Fibroblast of skin of abdomen (primary cell): ENCODE data around the gene LRRTM4.
"Not testable (repeated sequence)": the region's sequence is repeated elsewhere in the genome, so short reads cannot be mapped to it uniquely, and the experiment has no call there.

ENCODE experiments used
- DNase-seq: peaks from one replicate; pipeline ENCODE4 v3.0.0-alpha.2; 2013

The LRRTM4 gene

DNA sequence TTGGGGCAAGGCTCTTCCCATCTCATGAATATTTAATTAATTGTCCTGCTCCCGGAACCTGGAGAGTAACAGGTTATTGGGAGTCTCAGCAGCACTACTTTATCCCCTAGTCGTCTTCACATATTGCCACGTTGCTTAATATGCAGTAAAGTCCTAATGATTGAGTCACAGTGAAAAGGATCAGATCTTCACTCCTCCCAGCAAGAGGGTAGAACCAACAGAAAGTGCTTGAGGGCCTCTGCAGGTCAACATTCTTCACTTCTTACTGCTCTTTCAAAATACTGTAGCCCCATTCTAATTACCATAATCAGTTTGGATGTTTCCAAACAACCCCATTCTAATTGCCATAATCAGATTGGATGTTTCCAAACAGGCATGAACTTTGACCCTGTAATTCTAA lies 801.0 kb downstream of the LRRTM4 start:
- DNase-seq = no peak

DNA sequence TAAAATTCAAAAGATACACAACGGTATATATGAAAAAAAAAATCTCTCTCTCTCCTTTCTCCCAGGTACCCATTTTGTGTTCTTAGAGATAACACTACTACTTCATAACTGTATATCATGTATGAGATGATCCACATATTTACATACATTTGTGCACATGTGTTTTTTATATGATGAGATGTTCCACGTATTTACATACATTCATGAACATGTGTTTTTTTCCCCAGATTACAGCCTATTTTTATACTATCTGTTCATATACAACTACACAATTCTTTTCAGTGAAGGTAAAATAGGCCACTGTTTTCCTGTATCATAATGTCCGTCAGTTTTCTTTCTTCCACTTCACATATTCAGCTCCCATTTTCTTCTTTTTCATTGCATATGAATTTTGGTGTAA lies 808.9 kb downstream of the LRRTM4 start:
- no peak for DNase-seq

DNA sequence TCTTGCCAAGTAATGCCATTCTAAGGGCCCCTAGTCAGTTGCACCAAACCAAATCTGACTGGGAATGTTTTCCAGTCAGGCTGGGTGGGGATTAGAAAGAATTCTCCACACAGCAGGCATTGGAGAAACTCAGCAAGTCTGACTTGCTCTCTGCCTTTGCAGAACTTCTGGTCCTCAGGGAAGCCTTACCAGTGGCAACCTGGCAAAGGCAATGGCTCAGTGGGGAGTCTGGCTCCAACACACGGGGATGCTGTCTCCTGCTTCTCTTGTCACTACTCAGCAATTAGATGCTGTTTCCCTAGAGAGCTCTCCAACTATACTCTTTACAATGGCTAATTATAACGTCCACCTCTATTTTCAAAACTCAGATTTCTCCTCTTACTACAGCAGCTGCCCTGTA lies 810.7 kb downstream of the LRRTM4 start:
- no peak for DNase-seq

DNA sequence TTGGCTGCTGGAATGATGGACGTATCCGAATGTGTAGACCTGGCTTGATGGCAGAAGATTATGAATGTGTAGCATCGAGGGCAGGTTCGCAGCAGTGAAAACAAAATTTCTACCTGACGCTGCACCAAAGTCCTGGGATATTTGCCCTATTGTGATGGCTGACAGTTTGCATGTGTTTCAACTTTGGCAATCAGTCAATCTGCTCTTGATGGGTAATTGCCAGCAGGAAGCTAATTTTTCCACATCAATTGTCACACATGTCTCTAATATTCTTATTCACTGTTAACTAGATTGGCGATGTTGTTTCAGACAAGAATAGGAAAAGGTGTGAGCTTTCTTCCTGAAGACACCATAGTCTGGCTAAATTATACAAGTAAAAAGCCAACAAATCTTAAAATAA lies 821.3 kb downstream of the LRRTM4 start:
- no peak for DNase-seq

DNA sequence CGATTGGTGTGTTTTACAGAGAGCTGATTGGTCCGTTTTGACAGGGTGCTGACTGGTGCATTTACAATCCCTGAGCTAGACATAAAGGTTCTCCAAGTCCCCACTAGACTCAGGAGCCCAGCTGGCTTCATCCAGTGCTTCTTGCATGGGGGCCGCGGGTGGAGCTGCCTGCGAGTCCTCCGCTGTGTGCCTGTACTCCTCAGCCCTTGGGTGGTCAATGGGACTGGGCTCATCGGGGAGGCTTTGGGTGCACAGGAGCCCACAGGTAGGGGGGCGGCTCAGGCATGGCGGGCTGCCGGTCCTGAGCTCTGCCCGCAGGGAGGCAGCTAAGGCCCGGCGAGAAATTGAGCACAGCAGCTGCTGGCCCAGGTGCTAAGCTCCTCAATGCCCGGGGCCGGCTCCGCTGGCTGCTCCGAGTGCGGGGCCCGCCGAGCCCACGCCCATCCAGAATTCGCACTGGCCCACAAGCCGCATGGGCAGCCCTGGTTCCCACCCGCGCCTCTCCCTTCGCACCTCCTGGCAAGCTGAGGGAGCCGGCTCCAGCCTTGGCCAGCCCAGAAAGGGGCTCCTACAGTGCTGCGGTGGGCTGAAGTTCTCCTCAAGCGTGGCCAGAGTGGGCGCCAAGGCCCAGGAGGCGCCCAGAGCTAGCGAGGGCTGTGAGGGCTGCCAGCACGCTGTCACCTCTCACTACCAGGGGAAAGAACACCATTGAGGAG lies 824.0 kb downstream of the LRRTM4 start:
- DNase-seq = not testable (repeated sequence)
